ENCODE data around the gene TDRKH.
"Not testable (repeated sequence)": the region's sequence is repeated elsewhere in the genome, so short reads cannot be mapped to it uniquely, and the experiment has no call there.

Gene TDRKH

DNA sequence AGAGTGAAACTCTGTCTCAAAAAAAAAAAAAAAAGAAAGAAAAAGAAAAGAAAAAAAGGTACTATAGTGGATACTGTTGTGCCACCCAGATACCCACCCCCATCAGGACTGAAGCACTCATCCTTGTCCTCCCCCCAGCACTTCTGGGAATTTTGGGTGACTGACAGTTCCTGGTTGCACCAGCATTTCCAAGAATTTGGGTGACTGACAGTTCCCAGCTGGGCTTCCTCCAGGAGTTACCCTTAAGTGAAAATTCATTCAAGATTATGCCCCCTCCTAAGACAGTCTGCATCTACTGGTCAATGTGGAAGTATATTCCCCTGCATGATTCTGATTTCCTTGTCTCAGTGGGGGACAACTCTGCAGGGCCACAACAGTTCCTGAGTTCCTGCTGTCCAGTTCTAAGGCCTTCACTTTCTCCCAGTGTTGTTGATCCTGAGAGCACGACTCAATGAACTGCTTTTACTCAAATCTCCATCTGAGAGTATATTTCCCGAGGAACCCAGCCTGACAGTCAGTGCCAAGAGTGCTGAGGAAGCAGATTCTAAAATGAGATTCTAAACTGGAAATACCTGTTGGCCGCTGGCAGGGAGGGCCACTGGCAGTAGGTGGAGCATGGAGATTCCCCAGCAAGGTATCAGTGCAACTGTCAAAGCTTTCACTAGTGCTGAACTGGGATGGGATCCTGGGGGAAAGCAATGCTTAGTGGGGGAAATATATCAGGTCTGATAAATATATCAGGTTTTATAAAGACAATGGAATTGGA lies 50.5 kb downstream of the TDRKH start:
- DNase-seq (ENCODE audit: low spot score) = no peak
- Mint-ChIP-seq H3K4me1 (ENCODE audit: low read depth) (peaks cover 4% of the 10 kb centered on the region), H3K4me3 (no peak overlapping the region), H3K27ac (no peak overlapping the region), H3K36me3 (ENCODE audit: low read depth) (peaks cover 1% of the 10 kb centered on the region), H3K27me3 (ENCODE audit: low read depth) (peaks cover 16% of the 10 kb centered on the region), H3K9me3 (peaks cover 15% of the 10 kb centered on the region)

DNA sequence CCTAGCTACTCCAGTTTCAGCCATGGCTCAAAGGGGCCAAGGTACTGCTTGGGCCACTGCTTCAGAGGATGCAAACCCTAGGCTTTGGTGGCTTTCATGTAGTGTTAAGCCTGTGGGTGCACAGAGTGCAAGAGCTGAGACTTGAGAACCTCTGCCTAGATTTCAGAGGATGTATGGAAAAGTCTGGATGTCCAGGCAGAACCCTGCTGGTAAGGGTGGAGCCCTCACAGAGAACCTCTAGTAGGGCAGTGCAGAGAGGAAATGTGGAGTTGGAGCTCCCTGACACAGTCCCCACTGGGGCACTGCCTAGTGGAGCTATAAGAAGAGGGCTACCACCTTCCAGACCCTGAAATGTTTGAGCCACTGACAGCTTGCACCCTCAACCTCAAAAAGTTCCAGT lies 52.8 kb downstream of the TDRKH start:
- DNase-seq (ENCODE audit: low spot score) = no peak
- Mint-ChIP-seq H3K36me3 (ENCODE audit: low read depth) (peaks cover 1% of the 10 kb centered on the region), H3K9me3 (peaks cover 15% of the 10 kb centered on the region), H3K27ac (no peak overlapping the region), H3K4me3 (no peak overlapping the region), H3K4me1 (ENCODE audit: low read depth) (peaks cover 4% of the 10 kb centered on the region), H3K27me3 (ENCODE audit: low read depth) (peaks cover 4% of the 10 kb centered on the region)

- Mint-ChIP-seq H3K27me3 (ENCODE audit: low read depth) (peaks cover 4% of the 10 kb centered on the region), H3K36me3 (ENCODE audit: low read depth) (peaks cover 1% of the 10 kb centered on the region), H3K4me3 (no peak overlapping the region), H3K4me1 (ENCODE audit: low read depth) (peaks cover 4% of the 10 kb centered on the region), H3K9me3 (peaks cover 15% of the 10 kb centered on the region), H3K27ac (no peak overlapping the region)
- no peak for DNase-seq (ENCODE audit: low spot score)
Observed at GRCh38 chr1:151737026-151737425, 53.3 kb downstream of the TDRKH start.

DNA sequence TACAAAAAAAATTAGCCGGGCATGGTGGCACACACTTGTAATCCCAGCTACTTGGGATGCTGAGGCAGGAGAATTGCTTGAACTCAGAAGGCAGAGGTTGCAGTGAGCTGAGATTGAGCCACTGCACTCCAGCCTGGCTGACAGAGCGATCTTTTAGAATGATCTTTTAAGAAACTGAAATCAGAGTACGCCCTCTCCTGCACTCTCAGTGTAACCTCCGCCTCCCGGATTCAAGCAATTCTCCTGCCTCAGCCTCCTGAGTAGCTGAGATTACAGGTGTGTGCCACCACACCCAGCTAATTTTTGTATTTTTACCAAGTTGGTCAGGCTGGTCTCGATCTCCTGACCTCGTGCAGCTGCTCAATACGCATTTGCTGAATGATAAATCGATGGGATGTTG lies 56.3 kb downstream of the TDRKH start:
- not testable (repeated sequence) for DNase-seq (ENCODE audit: low spot score); H3K27ac Mint-ChIP-seq; H3K4me1 Mint-ChIP-seq (ENCODE audit: low read depth); H3K4me3 Mint-ChIP-seq; H3K36me3 Mint-ChIP-seq (ENCODE audit: low read depth)
- H3K9me3 Mint-ChIP-seq = peaks cover 15% of the 10 kb centered on the region
- H3K27me3 Mint-ChIP-seq (ENCODE audit: low read depth) = peaks cover 12% of the 10 kb centered on the region

DNA sequence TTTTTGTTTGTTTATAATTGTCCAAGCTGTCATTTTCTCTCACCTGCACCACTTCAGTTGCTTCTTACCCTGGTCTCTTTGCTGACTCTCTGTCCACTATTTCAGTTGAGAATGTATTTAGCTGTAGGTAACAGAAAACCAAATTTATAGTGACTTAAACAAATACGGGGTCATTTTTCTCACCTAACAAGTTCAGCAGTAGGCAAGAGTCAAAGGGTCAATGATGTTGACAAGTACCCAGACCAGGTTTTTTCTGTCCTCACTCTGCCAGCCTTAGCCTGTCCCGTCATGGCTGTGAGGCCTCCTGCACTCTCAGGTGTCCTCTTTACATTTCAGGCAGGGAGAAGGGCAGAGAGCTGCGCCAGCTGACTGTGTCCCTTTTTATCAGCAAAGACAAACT lies 57.2 kb downstream of the TDRKH start:
- no peak overlapping the region for H3K4me3 Mint-ChIP-seq
- peaks cover 1% of the 10 kb centered on the region for H3K36me3 Mint-ChIP-seq (ENCODE audit: low read depth)
- peaks cover 17% of the 10 kb centered on the region for H3K27me3 Mint-ChIP-seq (ENCODE audit: low read depth)
- peaks cover 2% of the 10 kb centered on the region for H3K4me1 Mint-ChIP-seq (ENCODE audit: low read depth)
- H3K27ac Mint-ChIP-seq = no peak overlapping the region
- no peak for DNase-seq (ENCODE audit: low spot score)
- H3K9me3 Mint-ChIP-seq = peaks cover 11% of the 10 kb centered on the region

DNA sequence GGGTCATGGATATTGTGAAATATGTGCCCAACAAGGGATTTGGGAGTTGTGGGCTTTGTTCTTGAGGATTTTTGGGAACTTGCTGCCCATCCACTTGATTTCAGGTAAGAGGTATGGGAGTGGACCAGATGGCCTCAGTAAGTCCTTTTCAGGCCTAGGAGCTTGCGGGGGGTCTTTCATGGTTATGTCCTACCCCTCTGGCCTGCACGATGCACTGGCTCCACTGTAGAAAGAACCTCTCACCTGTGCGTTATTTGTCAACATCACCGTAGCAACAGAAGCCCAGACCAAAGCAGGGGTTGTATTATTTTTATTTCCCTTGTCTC lies 60.4 kb downstream of the TDRKH start:
- Mint-ChIP-seq H3K36me3 (ENCODE audit: low read depth) (no peaks in the 10 kb centered on the region), H3K4me3 (no peak overlapping the region), H3K27me3 (ENCODE audit: low read depth) (peaks cover 36% of the 10 kb centered on the region), H3K27ac (no peak overlapping the region), H3K9me3 (no peaks in the 10 kb centered on the region), H3K4me1 (ENCODE audit: low read depth) (no peaks in the 10 kb centered on the region)
- DNase-seq (ENCODE audit: low spot score) = no peak

GRCh38 chr1:151729157-151729965 lies 60.9 kb downstream of the TDRKH start:
- no peak for DNase-seq (ENCODE audit: low spot score)
- Mint-ChIP-seq H3K4me1 (ENCODE audit: low read depth) (no peaks in the 10 kb centered on the region), H3K27ac (no peak overlapping the region), H3K4me3 (no peak overlapping the region), H3K9me3 (no peaks in the 10 kb centered on the region), H3K27me3 (ENCODE audit: low read depth) (peaks cover 38% of the 10 kb centered on the region), H3K36me3 (ENCODE audit: low read depth) (no peaks in the 10 kb centered on the region)

- H3K4me1 Mint-ChIP-seq (ENCODE audit: low read depth) = no peaks in the 10 kb centered on the region
- H3K4me3 Mint-ChIP-seq = no peak overlapping the region
- H3K9me3 Mint-ChIP-seq = no peaks in the 10 kb centered on the region
- no peak overlapping the region for H3K27ac Mint-ChIP-seq
- H3K27me3 Mint-ChIP-seq (ENCODE audit: low read depth) = peaks cover 48% of the 10 kb centered on the region
- no peak for DNase-seq (ENCODE audit: low spot score)
- no peaks in the 10 kb centered on the region for H3K36me3 Mint-ChIP-seq (ENCODE audit: low read depth)
Observed at GRCh38 chr1:151728151-151729054, 61.9 kb downstream of the TDRKH start.

DNA sequence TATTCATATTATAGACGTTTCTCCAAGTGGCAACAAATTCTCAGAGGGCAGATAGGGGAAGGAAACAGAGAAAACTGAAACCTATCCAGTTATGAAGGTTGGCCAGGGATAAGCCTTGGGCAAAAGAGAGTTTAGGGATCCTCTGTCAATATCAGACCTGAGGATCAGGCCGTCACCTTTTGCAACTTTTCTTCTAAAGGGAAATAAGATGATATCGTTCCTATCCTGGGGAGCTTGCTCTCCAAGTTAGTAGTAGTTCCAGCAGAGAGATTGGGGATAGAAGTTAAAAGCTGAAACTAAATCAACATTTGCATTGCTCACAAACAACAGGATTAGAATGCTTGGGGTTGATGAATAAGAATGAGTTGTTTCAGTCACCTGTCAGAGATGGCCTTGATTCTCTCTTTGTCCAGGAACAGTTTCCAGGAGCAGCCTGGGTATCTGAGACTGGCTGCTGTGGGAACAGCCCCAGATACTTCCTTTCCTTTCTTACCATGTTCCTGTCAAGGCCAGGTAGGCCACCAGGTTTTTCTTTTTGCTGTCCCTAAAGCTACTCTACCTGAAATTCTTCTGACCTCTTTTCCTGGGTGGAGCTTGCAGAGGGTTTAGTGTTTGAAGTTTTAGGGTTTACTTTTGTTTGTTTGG lies 66.5 kb downstream of the TDRKH start:
- DNase-seq (ENCODE audit: low spot score) = no peak
- H3K4me1 Mint-ChIP-seq (ENCODE audit: low read depth) = peaks cover 16% of the 10 kb centered on the region
- H3K27me3 Mint-ChIP-seq (ENCODE audit: low read depth) = peaks cover 69% of the 10 kb centered on the region
- H3K9me3 Mint-ChIP-seq = no peaks in the 10 kb centered on the region
- no peak overlapping the region for H3K27ac Mint-ChIP-seq
- no peak overlapping the region for H3K4me3 Mint-ChIP-seq
- no peaks in the 10 kb centered on the region for H3K36me3 Mint-ChIP-seq (ENCODE audit: low read depth)

Data from T-helper 2 cell treated with Interferon-gamma antibody and Interleukin-4, amounts not matched to agents 5 μg/mL and 100 μg/mL, for 36 hours (primary cell).